HepG2 (cell line): ENCODE data around the gene PPM1F. TPM values are rescaled to one million over a fixed set of nuclear protein-coding genes. Genes with fewer than 3 reads are reported as not detected.

Experiments
- ATAC-seq: fragments of 200-7000 bp; cut with Tn5 transposase; 3 replicates; pipeline ENCODE4 v1.9.1; 2020; ENCODE audit warnings: mild to moderate bottlenecking, moderate library complexity
- BruUV-seq: library from RNA; stranded (reverse); fragments of 400-500 nt; replicated peaks from 2 replicates; lab custom pipeline; 2021; lab: Mats Ljungman, UMichigan
- CTCF ChIA-PET: fragments of 300-600 bp; formaldehyde crosslinking; extraction: SDS; loops from one replicate; lab custom pipeline; 2021; ENCODE audit warnings: low total read pairs, inconsistent platforms, low intra/inter-chr PET ratio; lab: Yijun Ruan, JAX
- POLR2A ChIA-PET: fragments of 350-600 bp; sonication (Branson Sonifier 250); formaldehyde crosslinking; loops from one replicate; lab custom pipeline; 2020; ENCODE audit warnings: antibody characterized with exemption, inconsistent platforms; lab: Yijun Ruan, JAX
- DNase-seq: peaks from one replicate; pipeline ENCODE4 v3.0.0-alpha.2; 2015; ENCODE audit warnings: low spot score
- FAIRE-seq: peaks from 3 replicates; lab custom pipeline; 2011; peaks lifted over from hg19 to GRCh38; lab: Jason Lieb, UNC
- H2AFZ ChIP-seq: one replicate; pipeline ENCODE4 v1.6.1; 2011; ENCODE audit warnings: low read length, inconsistent platforms
- H3K27ac ChIP-seq: fragments of 300-600 bp; 3 replicates; pipeline ENCODE4 v1.8.0; 2011; ENCODE audit warnings: mixed run types, mild to moderate bottlenecking, mixed read lengths, low read length, inconsistent platforms; ENCODE audit not compliant: insufficient read depth; ENCODE audit errors: extremely low read length
- H3K27me3 ChIP-seq, 2 experiments: fragments of 200-600 bp in 1 of 2; 2 replicates in 1 of 2; 3 replicates in 1 of 2; pipeline versions ENCODE4 v1.6.0 to v1.8.0; 2011; ENCODE audit warnings: low read length in 2 of 2, mild to moderate bottlenecking in 2 of 2, moderate library complexity in 2 of 2, inconsistent platforms in 1 of 2; ENCODE audit not compliant: insufficient read depth in 2 of 2, control insufficient read depth in 1 of 2
- H3K36me3 ChIP-seq, 2 experiments: fragments of 200-600 bp in 1 of 2; replicated peaks in 1 of 2; 2 replicates in 1 of 2; 3 replicates in 1 of 2; pipeline versions ENCODE4 v1.5.1 to v1.8.0; 2011; ENCODE audit warnings: low read length in 2 of 2, inconsistent platforms in 1 of 2; ENCODE audit not compliant: insufficient read depth in 2 of 2, control insufficient read depth in 1 of 2
- H3K4me1 ChIP-seq: 2 replicates; pipeline ENCODE4 v1.5.1; 2012; ENCODE audit warnings: low read length, inconsistent platforms; ENCODE audit not compliant: insufficient read depth
- H3K4me2 ChIP-seq: 2 replicates; pipeline ENCODE4 v1.6.0; 2011; ENCODE audit warnings: low read depth, low read length, inconsistent platforms
- H3K4me3 ChIP-seq, 3 experiments: fragments of 200-600 bp in 1 of 3; sonication (generic), shearing (Covaris generic) in 1 of 3; replicated peaks in 1 of 3; 2 replicates each; pipeline ENCODE4 v1.5.1; 2011 to 2016; ENCODE audit warnings: low read length in 3 of 3, inconsistent platforms in 2 of 3, low read depth in 2 of 3, mild to moderate bottlenecking in 2 of 3, control low read depth in 1 of 3, mixed read lengths in 1 of 3; ENCODE audit not compliant: insufficient read depth in 1 of 3
- H3K79me2 ChIP-seq: one replicate; pipeline ENCODE4 v1.6.1; 2011; ENCODE audit warnings: low read length, inconsistent platforms; ENCODE audit not compliant: insufficient read depth
- H3K9ac ChIP-seq: 2 replicates; pipeline ENCODE4 v1.6.0; 2011; ENCODE audit warnings: mild to moderate bottlenecking, low read depth, low read length, inconsistent platforms; ENCODE audit not compliant: insufficient read depth
- H3K9me3 ChIP-seq: 2 replicates; pipeline ENCODE4 v1.5.1; 2012; ENCODE audit warnings: mild to moderate bottlenecking, low read length
- H4K20me1 ChIP-seq: 2 replicates; pipeline ENCODE4 v1.6.0; 2011; ENCODE audit warnings: inconsistent platforms, mild to moderate bottlenecking, low read length, moderate library complexity; ENCODE audit not compliant: insufficient read depth
- CHD2 ChIP-seq: IDR thresholded peaks from 2 replicates; pipeline ENCODE4 v1.6.1; 2011; ENCODE audit warnings: low read depth, low read length, improper control_type of control experiment
- NFE2L1 ChIP-seq: sonication (generic); formaldehyde crosslinking; IDR thresholded peaks from 2 replicates; pipeline ENCODE4 v1.4.0; 2020; ENCODE audit warnings: missing genetic modification reagents, mild to moderate bottlenecking, borderline replicate concordance
- TCF7 ChIP-seq: sonication (generic); IDR thresholded peaks from 2 replicates; pipeline ENCODE4 v1.6.1; 2016; ENCODE audit warnings: antibody characterized with exemption, low read depth
- ZFP36L2 ChIP-seq: sonication (generic); formaldehyde crosslinking; IDR thresholded peaks from 2 replicates; pipeline ENCODE4 v1.4.0; 2020; ENCODE audit warnings: missing genetic modification reagents
- ZFP62 ChIP-seq: sonication (generic); formaldehyde crosslinking; IDR thresholded peaks from 2 replicates; pipeline ENCODE4 v1.4.0; 2020; ENCODE audit warnings: missing genetic modification reagents
- ZNF549 ChIP-seq: sonication (generic); formaldehyde crosslinking; IDR thresholded peaks from 2 replicates; pipeline ENCODE4 v1.5.0; 2020; ENCODE audit warnings: missing genetic modification reagents
- ZNF614 ChIP-seq: IDR thresholded peaks from 2 replicates; pipeline ENCODE4 v1.6.1; 2018; ENCODE audit warnings: missing biosample characterization, missing genetic modification reagents, inconsistent platforms, borderline replicate concordance
- ZNF710 ChIP-seq: sonication (generic); formaldehyde crosslinking; IDR thresholded peaks from 2 replicates; pipeline ENCODE4 v1.5.0; 2020; ENCODE audit warnings: mild to moderate bottlenecking, missing genetic modification reagents, borderline replicate concordance
- WGBS: methylation state at CpG from one replicate; pipeline ENCODE4 v1.1.6; 2017; ENCODE audit warnings: low lambda C conversion rate; 5-methylcytosine and 5-hydroxymethylcytosine counted together
- in situ Hi-C: cut with HindIII; loops from 2 replicates; pipeline ENCODE4 v1.10.0; 2017; ENCODE audit warnings: low pct_unique_long_range_greater_than_20kb; ENCODE audit not compliant: extremely low pct_ligation_motif_present
- intact Hi-C: fragments of 100-400 bp; cut with micrococcal nuclease; formaldehyde crosslinking; loops from one replicate; pipeline ENCODE4 v1.10.0; 2022; ENCODE audit not compliant: unreplicated experiment
- polyA plus RNA-seq, 8 experiments: library from polyadenylated mRNA; depleted of rRNA in 3 of 8; stranded (reverse) in 7 of 8; unstranded in 1 of 8; fragments of >200 nt; fragmentation: Illumina TruSeq in 4 of 8; extraction: Trizol in 4 of 8; gene quantifications; 2 replicates each; pipeline versions ENCODE4 v1.2.1 to v1.2.3, GENCODE V29; 2011 to 2016; ENCODE audit warnings: low read depth in 4 of 8, missing spikeins in 1 of 8, mixed read lengths in 1 of 8; ENCODE audit not compliant: insufficient read depth in 1 of 8
- total RNA-seq, 5 experiments: library from RNA; depleted of rRNA; stranded (reverse); fragments of >200 nt; fragmentation: Illumina TruSeq; extraction: Trizol; gene quantifications; 2 replicates each; pipeline ENCODE4 v1.2.3, GENCODE V29; 2016; ENCODE audit warnings: low read depth in 1 of 5
- TF ChIP-seq, protein P1 (sequence below): sonication (generic); formaldehyde crosslinking; IDR thresholded peaks from 2 replicates; pipeline ENCODE4 v1.5.0; 2020; ENCODE audit warnings: missing genetic modification reagents
- TF ChIP-seq, protein P2 (sequence below): sonication (generic); formaldehyde crosslinking; IDR thresholded peaks from 2 replicates; pipeline ENCODE4 v1.4.0; 2020; ENCODE audit warnings: mild to moderate bottlenecking, missing genetic modification reagents

The PPM1F gene
- total and polyA plus RNA-seq, 2 of the 13 experiments (the other 11 are each of a cell fraction or from before 2014, with no cell fraction given) = 11.0 to 19.6 TPM

DNA sequence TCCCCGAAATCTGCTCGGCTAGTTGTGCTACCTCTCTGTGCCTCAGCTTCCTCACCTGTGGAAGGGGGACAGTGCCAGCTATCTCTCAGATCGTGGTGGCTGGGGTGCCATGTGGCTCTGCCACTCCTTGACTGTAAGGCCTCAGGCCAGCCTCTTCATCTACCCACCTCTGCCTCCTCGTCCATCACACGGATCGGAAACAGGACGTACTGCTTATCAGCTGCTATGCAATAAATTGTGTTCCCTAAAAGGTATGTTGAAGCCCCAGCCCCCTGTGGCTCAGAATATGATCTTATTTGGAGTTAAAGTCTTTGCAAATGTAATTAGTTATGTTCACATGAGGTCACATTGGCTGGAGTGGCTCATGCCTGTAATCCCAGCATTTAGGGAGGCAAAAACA lies 7.8 kb downstream of the PPM1F start:
- DNase-seq = no peak
- FAIRE-seq = no peak
- intact Hi-C loops (no loop called here), in situ Hi-C loops (loop anchor here (5.0 kb wide), 1 partner anchor 233 kb away; no protein-coding TSS in a partner anchor)
- no peaks in the 10 kb centered on the region for H3K27me3 ChIP-seq
- peaks cover 5 to 25% of the 10 kb centered on the region in 2 experiments; a peak in 4 of 5 replicates for H3K36me3 ChIP-seq
- BruUV-seq = no TSS peak
- H3K79me2 ChIP-seq = no peaks in the 10 kb centered on the region
- H3K9ac ChIP-seq = no peak overlapping the region
- POLR2A ChIA-PET = no interaction called here
- H2AFZ ChIP-seq = no peak overlapping the region
- no peak overlapping the region for H3K4me3 ChIP-seq
- no peak overlapping the region for H3K27ac ChIP-seq
- no peak for ATAC-seq
- no peaks in the 10 kb centered on the region for H3K9me3 ChIP-seq
- WGBS = 94% methylated on average over 7 of the region's 7 CpGs
- H4K20me1 ChIP-seq = 0 out of 2 replicates have a peak, but pooled peaks cover 4% of the 10 kb centered on the region
- no peak overlapping the region for H3K4me2 ChIP-seq
- H3K4me1 ChIP-seq = no peaks in the 10 kb centered on the region
- CTCF ChIA-PET = no interaction called here
- TF ChIP-seq, protein P1, sequence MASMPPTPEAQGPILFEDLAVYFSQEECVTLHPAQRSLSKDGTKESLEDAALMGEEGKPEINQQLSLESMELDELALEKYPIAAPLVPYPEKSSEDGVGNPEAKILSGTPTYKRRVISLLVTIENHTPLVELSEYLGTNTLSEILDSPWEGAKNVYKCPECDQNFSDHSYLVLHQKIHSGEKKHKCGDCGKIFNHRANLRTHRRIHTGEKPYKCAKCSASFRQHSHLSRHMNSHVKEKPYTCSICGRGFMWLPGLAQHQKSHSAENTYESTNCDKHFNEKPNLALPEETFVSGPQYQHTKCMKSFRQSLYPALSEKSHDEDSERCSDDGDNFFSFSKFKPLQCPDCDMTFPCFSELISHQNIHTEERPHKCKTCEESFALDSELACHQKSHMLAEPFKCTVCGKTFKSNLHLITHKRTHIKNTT (CRISPR knock-in tag) = no peak
- TF ChIP-seq ZNF549 (CRISPR knock-in tag) = no peak
- TF ChIP-seq, protein P2, sequence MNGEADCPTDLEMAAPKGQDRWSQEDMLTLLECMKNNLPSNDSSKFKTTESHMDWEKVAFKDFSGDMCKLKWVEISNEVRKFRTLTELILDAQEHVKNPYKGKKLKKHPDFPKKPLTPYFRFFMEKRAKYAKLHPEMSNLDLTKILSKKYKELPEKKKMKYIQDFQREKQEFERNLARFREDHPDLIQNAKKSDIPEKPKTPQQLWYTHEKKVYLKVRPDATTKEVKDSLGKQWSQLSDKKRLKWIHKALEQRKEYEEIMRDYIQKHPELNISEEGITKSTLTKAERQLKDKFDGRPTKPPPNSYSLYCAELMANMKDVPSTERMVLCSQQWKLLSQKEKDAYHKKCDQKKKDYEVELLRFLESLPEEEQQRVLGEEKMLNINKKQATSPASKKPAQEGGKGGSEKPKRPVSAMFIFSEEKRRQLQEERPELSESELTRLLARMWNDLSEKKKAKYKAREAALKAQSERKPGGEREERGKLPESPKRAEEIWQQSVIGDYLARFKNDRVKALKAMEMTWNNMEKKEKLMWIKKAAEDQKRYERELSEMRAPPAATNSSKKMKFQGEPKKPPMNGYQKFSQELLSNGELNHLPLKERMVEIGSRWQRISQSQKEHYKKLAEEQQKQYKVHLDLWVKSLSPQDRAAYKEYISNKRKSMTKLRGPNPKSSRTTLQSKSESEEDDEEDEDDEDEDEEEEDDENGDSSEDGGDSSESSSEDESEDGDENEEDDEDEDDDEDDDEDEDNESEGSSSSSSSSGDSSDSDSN (CRISPR knock-in tag) = no peak
- no peak for TF ChIP-seq ZFP62 (CRISPR knock-in tag)
- TF ChIP-seq ZFP36L2 = no peak
- TF ChIP-seq CHD2 = no peak
- no peak for TF ChIP-seq TCF7
- no peak for TF ChIP-seq NFE2L1
- no peak for TF ChIP-seq ZNF614
- TF ChIP-seq ZNF710 = no peak
